A549 (cell line): ENCODE data around the gene WNT7A.

ENCODE experiments used
- BHLHE40 ChIP-seq: IDR thresholded peaks from 2 replicates; pipeline ENCODE4 v1.6.1; 2012; ENCODE audit warnings: low read depth, low read length, inconsistent platforms
- EP300 ChIP-seq, 2 experiments: fragments of >200 bp; sonication (Bioruptor Twin); formaldehyde crosslinking; IDR thresholded peaks; 2 replicates in 1 of 2; 3 replicates in 1 of 2; pipeline ENCODE4 v1.6.1; 2016 to 2017
- MAFK ChIP-seq: fragments of 450-650 bp; IDR thresholded peaks from 2 replicates; pipeline ENCODE4 v1.6.1; 2014; ENCODE audit not compliant: partially characterized antibody
- MYC ChIP-seq: IDR thresholded peaks from 2 replicates; pipeline ENCODE4 v1.6.1; 2012; ENCODE audit warnings: mild to moderate bottlenecking, inconsistent platforms, low read length, improper control_type of control experiment, borderline replicate concordance
- PHF8 ChIP-seq: fragments of 200-600 bp; sonication (generic); IDR thresholded peaks from 2 replicates; pipeline ENCODE4 v1.6.1; 2016; ENCODE audit warnings: low read depth, mild to moderate bottlenecking, antibody characterized with exemption, moderate library complexity, borderline replicate concordance
- POLR2A ChIP-seq: IDR thresholded peaks from 2 replicates; pipeline ENCODE4 v1.6.1; 2012; ENCODE audit warnings: mild to moderate bottlenecking, low read length
- RAD21 ChIP-seq, 2 experiments: fragments of >200 bp in 1 of 2; sonication (Bioruptor Twin) in 1 of 2; formaldehyde crosslinking in 1 of 2; IDR thresholded peaks in 1 of 2; conservative IDR thresholded peaks in 1 of 2; 2 replicates in 1 of 2; 3 replicates in 1 of 2; pipeline ENCODE4 v1.6.1; 2012 to 2018; ENCODE audit warnings: inconsistent platforms in 1 of 2
- TP53 ChIP-seq: fragments of 250-450 bp; sonication (Bioruptor Pico); IDR thresholded peaks from 2 replicates; pipeline ENCODE4 v1.5.0; 2021; ENCODE audit warnings: mild to moderate bottlenecking, moderate library complexity
- ZC3H11A ChIP-seq: fragments of 450-650 bp; IDR thresholded peaks from 2 replicates; pipeline ENCODE4 v1.6.1; 2014; ENCODE audit warnings: antibody characterized with exemption, mild to moderate bottlenecking
- TF ChIP-seq, protein P1 (sequence below): IDR thresholded peaks from 2 replicates; pipeline ENCODE4 v1.6.1; 2012
- TF ChIP-seq, protein P2 (sequence below): fragments of >200 bp; sonication (Bioruptor Twin); formaldehyde crosslinking; IDR thresholded peaks from 3 replicates; pipeline ENCODE4 v1.5.1; 2016
- TF ChIP-seq, protein P3 (sequence below): fragments of 200-600 bp; sonication (generic); IDR thresholded peaks from 2 replicates; pipeline ENCODE4 v1.6.1; 2016; ENCODE audit warnings: antibody characterized with exemption, mild to moderate bottlenecking, moderate library complexity

DNA sequence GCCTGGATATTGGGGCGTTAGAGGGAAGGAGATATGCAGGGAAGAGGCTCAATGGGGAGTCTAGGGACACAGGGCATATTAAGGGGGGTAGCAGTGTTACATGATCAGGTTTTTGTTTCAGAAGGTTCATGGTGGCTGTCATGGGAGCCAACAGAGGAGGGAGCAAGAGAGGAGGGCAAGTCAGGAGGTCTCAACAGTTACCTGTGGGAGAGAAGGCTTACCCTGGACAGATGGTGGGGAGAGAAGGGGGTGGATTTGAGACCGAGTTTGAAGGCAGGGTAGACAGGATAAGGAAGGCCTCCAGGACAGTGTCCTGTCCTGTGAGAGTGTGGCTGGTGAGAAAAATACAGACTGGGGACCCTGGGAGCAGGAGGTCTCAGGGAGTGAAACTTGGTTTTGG, 3.8 kb upstream of the WNT7A start:
- TF ChIP-seq, protein P1, sequence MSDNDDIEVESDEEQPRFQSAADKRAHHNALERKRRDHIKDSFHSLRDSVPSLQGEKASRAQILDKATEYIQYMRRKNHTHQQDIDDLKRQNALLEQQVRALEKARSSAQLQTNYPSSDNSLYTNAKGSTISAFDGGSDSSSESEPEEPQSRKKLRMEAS: no peak
- TF ChIP-seq, protein P2, sequence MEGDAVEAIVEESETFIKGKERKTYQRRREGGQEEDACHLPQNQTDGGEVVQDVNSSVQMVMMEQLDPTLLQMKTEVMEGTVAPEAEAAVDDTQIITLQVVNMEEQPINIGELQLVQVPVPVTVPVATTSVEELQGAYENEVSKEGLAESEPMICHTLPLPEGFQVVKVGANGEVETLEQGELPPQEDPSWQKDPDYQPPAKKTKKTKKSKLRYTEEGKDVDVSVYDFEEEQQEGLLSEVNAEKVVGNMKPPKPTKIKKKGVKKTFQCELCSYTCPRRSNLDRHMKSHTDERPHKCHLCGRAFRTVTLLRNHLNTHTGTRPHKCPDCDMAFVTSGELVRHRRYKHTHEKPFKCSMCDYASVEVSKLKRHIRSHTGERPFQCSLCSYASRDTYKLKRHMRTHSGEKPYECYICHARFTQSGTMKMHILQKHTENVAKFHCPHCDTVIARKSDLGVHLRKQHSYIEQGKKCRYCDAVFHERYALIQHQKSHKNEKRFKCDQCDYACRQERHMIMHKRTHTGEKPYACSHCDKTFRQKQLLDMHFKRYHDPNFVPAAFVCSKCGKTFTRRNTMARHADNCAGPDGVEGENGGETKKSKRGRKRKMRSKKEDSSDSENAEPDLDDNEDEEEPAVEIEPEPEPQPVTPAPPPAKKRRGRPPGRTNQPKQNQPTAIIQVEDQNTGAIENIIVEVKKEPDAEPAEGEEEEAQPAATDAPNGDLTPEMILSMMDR: no peak
- TF ChIP-seq, protein P3, sequence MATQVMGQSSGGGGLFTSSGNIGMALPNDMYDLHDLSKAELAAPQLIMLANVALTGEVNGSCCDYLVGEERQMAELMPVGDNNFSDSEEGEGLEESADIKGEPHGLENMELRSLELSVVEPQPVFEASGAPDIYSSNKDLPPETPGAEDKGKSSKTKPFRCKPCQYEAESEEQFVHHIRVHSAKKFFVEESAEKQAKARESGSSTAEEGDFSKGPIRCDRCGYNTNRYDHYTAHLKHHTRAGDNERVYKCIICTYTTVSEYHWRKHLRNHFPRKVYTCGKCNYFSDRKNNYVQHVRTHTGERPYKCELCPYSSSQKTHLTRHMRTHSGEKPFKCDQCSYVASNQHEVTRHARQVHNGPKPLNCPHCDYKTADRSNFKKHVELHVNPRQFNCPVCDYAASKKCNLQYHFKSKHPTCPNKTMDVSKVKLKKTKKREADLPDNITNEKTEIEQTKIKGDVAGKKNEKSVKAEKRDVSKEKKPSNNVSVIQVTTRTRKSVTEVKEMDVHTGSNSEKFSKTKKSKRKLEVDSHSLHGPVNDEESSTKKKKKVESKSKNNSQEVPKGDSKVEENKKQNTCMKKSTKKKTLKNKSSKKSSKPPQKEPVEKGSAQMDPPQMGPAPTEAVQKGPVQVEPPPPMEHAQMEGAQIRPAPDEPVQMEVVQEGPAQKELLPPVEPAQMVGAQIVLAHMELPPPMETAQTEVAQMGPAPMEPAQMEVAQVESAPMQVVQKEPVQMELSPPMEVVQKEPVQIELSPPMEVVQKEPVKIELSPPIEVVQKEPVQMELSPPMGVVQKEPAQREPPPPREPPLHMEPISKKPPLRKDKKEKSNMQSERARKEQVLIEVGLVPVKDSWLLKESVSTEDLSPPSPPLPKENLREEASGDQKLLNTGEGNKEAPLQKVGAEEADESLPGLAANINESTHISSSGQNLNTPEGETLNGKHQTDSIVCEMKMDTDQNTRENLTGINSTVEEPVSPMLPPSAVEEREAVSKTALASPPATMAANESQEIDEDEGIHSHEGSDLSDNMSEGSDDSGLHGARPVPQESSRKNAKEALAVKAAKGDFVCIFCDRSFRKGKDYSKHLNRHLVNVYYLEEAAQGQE: no peak
- no peak for TF ChIP-seq ZC3H11A
- TF ChIP-seq EP300 (IDR thresholded peaks at IDR 0.05): no peak
- no peak for TF ChIP-seq PHF8
- no peak for TF ChIP-seq RAD21 (conservative IDR thresholded peaks at IDR 0.05 in 1 of 2, IDR thresholded peaks at IDR 0.05 in 1 of 2)
- no peak for TF ChIP-seq TP53 (CRISPR knock-in tag)
- TF ChIP-seq BHLHE40: no peak
- no peak for TF ChIP-seq POLR2A
- TF ChIP-seq MYC: no peak
- no peak for TF ChIP-seq MAFK
